Gastroesophageal sphincter (tissue), 3 donors: ENCODE data around the gene CFC1.
"Not testable (repeated sequence)": the region's sequence is repeated elsewhere in the genome, so short reads cannot be mapped to it uniquely, and the experiment has no call there.

Experiments
- EP300 ChIP-seq: sonication (generic); formaldehyde crosslinking; IDR thresholded peaks from one replicate; pipeline ENCODE4 v1.6.1; 2017; ENCODE audit warnings: antibody characterized with exemption, mild to moderate bottlenecking
- POLR2AphosphoS5 ChIP-seq: sonication (generic); formaldehyde crosslinking; IDR thresholded peaks from one replicate; pipeline ENCODE4 v1.6.1; 2017; ENCODE audit warnings: antibody characterized with exemption
- TF ChIP-seq, protein P1 (sequence below), 4 experiments: fragments of 200-600 bp in 2 of 4; fragments of 450-650 bp in 2 of 4; sonication (generic) in 1 of 4; IDR thresholded peaks; one replicate each; pipeline ENCODE4 v1.5.1; 2017 to 2019; ENCODE audit warnings: antibody characterized with exemption in 4 of 4, mild to moderate bottlenecking in 2 of 4, moderate library complexity in 2 of 4

DNA sequence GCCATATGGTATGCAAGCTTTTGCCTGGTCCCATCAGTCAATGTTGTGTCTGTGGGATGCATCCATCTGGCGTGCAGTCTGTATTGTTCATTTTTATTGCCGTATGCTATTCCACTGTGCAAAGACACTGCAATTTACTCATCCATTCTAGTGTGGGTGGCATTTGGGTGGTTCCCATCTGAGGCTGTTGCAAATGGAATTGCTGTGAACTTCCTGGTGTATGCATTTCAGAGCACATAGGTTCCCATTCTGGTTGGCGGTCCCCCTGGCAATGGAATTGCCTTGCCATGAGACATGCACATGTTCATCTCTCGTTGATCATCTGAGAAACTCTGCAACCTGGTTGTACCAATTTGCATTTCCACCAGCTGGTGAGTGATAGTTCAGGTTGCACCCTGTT is 21.8 kb downstream of the CFC1 start:
- TF ChIP-seq, protein P1, sequence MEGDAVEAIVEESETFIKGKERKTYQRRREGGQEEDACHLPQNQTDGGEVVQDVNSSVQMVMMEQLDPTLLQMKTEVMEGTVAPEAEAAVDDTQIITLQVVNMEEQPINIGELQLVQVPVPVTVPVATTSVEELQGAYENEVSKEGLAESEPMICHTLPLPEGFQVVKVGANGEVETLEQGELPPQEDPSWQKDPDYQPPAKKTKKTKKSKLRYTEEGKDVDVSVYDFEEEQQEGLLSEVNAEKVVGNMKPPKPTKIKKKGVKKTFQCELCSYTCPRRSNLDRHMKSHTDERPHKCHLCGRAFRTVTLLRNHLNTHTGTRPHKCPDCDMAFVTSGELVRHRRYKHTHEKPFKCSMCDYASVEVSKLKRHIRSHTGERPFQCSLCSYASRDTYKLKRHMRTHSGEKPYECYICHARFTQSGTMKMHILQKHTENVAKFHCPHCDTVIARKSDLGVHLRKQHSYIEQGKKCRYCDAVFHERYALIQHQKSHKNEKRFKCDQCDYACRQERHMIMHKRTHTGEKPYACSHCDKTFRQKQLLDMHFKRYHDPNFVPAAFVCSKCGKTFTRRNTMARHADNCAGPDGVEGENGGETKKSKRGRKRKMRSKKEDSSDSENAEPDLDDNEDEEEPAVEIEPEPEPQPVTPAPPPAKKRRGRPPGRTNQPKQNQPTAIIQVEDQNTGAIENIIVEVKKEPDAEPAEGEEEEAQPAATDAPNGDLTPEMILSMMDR (IDR thresholded peaks at IDR 0.05) = not testable (repeated sequence)
- TF ChIP-seq POLR2AphosphoS5, EP300: not testable (repeated sequence)
